Gastrocnemius medialis (tissue), 4 donors: Measurements from ENCODE around the gene ADAP1. TPM values are rescaled to one million over a fixed set of nuclear protein-coding genes. Genes with fewer than 3 reads are reported as not detected.

Experiments
- ATAC-seq, 2 donors: fragments of 150-250 bp; one replicate each; pipeline ENCODE4 v1.9.1; 2016
- DNase-seq, 2 donors: peaks; one replicate each; pipeline ENCODE4 v3.0.0-alpha.2; 2019
- H3K27ac ChIP-seq, 4 donors: fragments of 200-600 bp; sonication (generic); 1 replicate in 1 of 4; 2 replicates in 3 of 4; pipeline ENCODE4 v1.5.1; 2016 to 2018; ENCODE audit warnings: mild to moderate bottlenecking in 2 of 4, moderate library complexity in 1 of 4
- H3K27me3 ChIP-seq, 3 donors: fragments of 200-600 bp; sonication (generic) in 2 of 3; 1 replicate in 1 of 3; 2 replicates in 2 of 3; pipeline versions ENCODE4 v1.5.1 to v1.6.0; 2016 to 2019; ENCODE audit warnings: mild to moderate bottlenecking in 1 of 3, moderate library complexity in 1 of 3
- H3K36me3 ChIP-seq, 2 donors: fragments of 200-600 bp; sonication (generic) in 1 of 2; one replicate each; pipeline ENCODE4 v1.5.1; 2017 to 2018
- H3K4me1 ChIP-seq, 2 donors: fragments of 200-600 bp; sonication (generic) in 1 of 2; one replicate each; pipeline ENCODE4 v1.5.1; 2016 to 2017; ENCODE audit warnings: mild to moderate bottlenecking in 2 of 2
- H3K4me3 ChIP-seq, 4 donors: fragments of 200-600 bp; sonication (generic) in 3 of 4; 1 replicate in 1 of 4; 2 replicates in 3 of 4; pipeline ENCODE4 v1.5.1; 2016 to 2019; ENCODE audit warnings: mild to moderate bottlenecking in 2 of 4
- H3K9me3 ChIP-seq, 3 donors: fragments of 200-600 bp; sonication (generic) in 2 of 3; 1 replicate in 1 of 3; 2 replicates in 2 of 3; pipeline ENCODE4 v1.5.1; 2016 to 2019
- CTCF ChIP-seq, 5 experiments: fragments of 450-650 bp in 3 of 5; fragments of 200-600 bp in 2 of 5; sonication (generic) in 2 of 5; IDR thresholded peaks in 4 of 5; conservative IDR thresholded peaks in 1 of 5; 1 replicate in 4 of 5; 2 replicates in 1 of 5; pipeline ENCODE4 v1.5.1; 2016 to 2019; ENCODE audit warnings: antibody characterized with exemption in 5 of 5, mild to moderate bottlenecking in 3 of 5, moderate library complexity in 3 of 5
- POLR2A ChIP-seq, 2 donors: fragments of 450-650 bp; IDR thresholded peaks; one replicate each; pipeline ENCODE4 v1.6.1; 2017; ENCODE audit warnings: antibody characterized with exemption in 2 of 2, mild to moderate bottlenecking in 2 of 2, moderate library complexity in 2 of 2
- in situ Hi-C, 4 donors: fragments of 200-750 bp; cut with MboI; loops; one replicate each; pipeline versions ENCODE4 v1.15.0 to v1.8.0; 2017; ENCODE audit warnings: low sequenced_read_pairs in 4 of 4
- intact Hi-C: fragments of 100-400 bp; cut with DNase I; formaldehyde crosslinking; loops from one replicate; pipeline ENCODE4 v1.15.1; 2023; ENCODE audit warnings: low total_unique reads
- total RNA-seq, 4 donors: library from RNA; depleted of rRNA; stranded (reverse); fragments of >200 nt; gene quantifications; one replicate each; pipeline versions ENCODE4 v1.1.0 to v1.2.3, GENCODE V29; 2016

The ADAP1 gene
- total RNA-seq, 4 donors from 2014 or later: 0.71 to 5.0 (median 1.1) TPM

DNA sequence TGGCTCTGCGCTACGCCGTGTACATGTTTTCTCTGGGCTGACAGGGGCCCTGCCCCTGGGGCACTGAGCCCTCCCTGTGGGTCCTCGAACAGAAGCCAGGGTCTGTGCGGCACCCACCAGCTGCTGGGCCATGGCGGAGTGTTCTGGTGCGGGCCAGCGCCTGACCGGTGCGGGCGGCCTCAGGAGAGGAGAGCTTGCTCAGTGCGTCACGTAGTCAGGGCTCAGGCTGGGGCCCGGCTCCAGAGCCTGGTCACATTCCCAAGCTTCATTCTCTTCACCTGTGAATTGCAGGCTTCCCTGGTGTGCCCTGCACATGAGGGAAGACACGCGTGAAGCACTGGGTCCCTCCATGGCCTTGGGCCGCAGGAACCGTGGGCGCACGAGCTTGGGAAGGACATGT lies 62.7 kb downstream of the ADAP1 start:
- no peaks in the 10 kb centered on the region for H3K27me3 ChIP-seq
- intact Hi-C loops: no loop called here
- no peak overlapping the region for H3K4me3 ChIP-seq
- ATAC-seq (no peak), DNase-seq (no peak)
- no peaks in the 10 kb centered on the region for H3K9me3 ChIP-seq
- in situ Hi-C loops: no loop called here
- peaks cover 4 to 6% of the 10 kb centered on the region in 2 donors for H3K4me1 ChIP-seq
- peaks cover 0 to 83% of the 10 kb centered on the region in 2 donors for H3K36me3 ChIP-seq
- TF ChIP-seq CTCF (IDR thresholded peaks at IDR 0.05 in 4 of 5, conservative IDR thresholded peaks at IDR 0.05 in 1 of 5): no peak
- H3K27ac ChIP-seq: no peak overlapping the region

GRCh38 chr7:891291-891690 lies 63.2 kb downstream of the ADAP1 start:
- in situ Hi-C loops: no loop called here
- ATAC-seq (no peak), DNase-seq (no peak)
- Histone ChIP-seq H3K4me3 (no peak overlapping the region), H3K27ac (no peak overlapping the region), H3K27me3 (no peaks in the 10 kb centered on the region), H3K36me3 (peaks cover 0 to 78% of the 10 kb centered on the region in 2 donors), H3K9me3 (no peaks in the 10 kb centered on the region), H3K4me1 (peaks cover 8 to 11% of the 10 kb centered on the region in 2 donors)
- no peak for TF ChIP-seq CTCF (IDR thresholded peaks at IDR 0.05 in 4 of 5, conservative IDR thresholded peaks at IDR 0.05 in 1 of 5)
- no peak for TF ChIP-seq POLR2A (IDR thresholded peaks at IDR 0.05)
- intact Hi-C loops: no loop called here

- Histone ChIP-seq H3K27ac (no peak overlapping the region), H3K27me3 (no peaks in the 10 kb centered on the region), H3K4me3 (no peak overlapping the region), H3K36me3 (peaks cover 0 to 73% of the 10 kb centered on the region in 2 donors), H3K9me3 (no peaks in the 10 kb centered on the region), H3K4me1 (peaks cover 12 to 15% of the 10 kb centered on the region in 2 donors)
- no peak for ATAC-seq
- no peak for TF ChIP-seq CTCF (IDR thresholded peaks at IDR 0.05 in 4 of 5, conservative IDR thresholded peaks at IDR 0.05 in 1 of 5)
- TF ChIP-seq POLR2A (IDR thresholded peaks at IDR 0.05): no peak
- DNase-seq: no peak
- in situ Hi-C loops (no loop called here), intact Hi-C loops (no loop called here)
Measured at GRCh38 chr7:890868-891267, 63.6 kb downstream of the ADAP1 start.

DNA sequence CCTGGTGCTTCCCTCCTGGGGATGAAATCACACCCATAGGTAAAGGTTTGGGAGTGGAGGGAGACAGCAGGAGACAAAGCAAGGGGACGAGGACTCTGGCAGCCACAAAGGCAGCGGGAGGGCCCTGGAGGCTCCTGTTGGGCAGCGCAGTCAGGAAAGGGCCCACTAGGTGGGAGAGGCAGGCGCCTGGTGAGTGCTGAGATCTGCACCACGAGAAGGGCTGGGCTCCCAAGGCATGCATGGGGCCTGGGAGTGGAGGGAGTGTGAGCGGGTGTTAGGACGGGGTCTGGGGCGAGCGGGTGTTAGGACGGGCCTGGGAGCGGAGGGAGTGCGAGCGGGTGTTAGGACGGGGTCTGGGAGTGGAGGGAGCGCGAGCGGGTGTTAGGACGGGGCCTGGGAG lies 65.1 kb downstream of the ADAP1 start:
- intact Hi-C loops (no loop called here), in situ Hi-C loops (no loop called here)
- no peak overlapping the region for H3K27ac ChIP-seq
- no peaks in the 10 kb centered on the region for H3K9me3 ChIP-seq
- no peak overlapping the region for H3K4me3 ChIP-seq
- H3K27me3 ChIP-seq: no peaks in the 10 kb centered on the region
- DNase-seq (no peak), ATAC-seq (no peak)
- peaks cover 0 to 59% of the 10 kb centered on the region in 2 donors for H3K36me3 ChIP-seq
- peaks cover 23 to 27% of the 10 kb centered on the region in 2 donors for H3K4me1 ChIP-seq
- TF ChIP-seq POLR2A (IDR thresholded peaks at IDR 0.05) (no peak), CTCF (IDR thresholded peaks at IDR 0.05 in 4 of 5, conservative IDR thresholded peaks at IDR 0.05 in 1 of 5) (no peak)

DNA sequence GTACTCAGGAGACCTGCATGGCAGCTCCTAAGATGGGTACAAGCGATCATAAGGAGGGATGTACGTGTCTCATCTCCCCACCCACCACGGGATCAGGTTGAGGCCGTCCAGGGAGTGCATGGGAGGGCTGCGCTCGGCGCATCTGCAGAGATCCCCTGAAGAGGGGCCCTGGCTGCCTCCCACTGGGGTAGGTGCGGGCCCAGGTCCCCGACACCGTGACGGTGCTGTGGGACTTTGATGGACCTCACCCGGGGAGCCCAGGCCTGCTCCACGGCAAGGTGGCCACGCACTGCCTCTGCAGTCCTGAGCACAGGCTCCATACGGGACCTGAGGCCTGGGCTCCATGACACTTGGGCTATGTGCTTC lies 65.5 kb downstream of the ADAP1 start:
- ATAC-seq (no peak), DNase-seq (no peak)
- intact Hi-C loops (no loop called here), in situ Hi-C loops (no loop called here)
- H3K27me3 ChIP-seq: no peaks in the 10 kb centered on the region
- peaks cover 27 to 31% of the 10 kb centered on the region in 2 donors for H3K4me1 ChIP-seq
- no peak overlapping the region for H3K4me3 ChIP-seq
- peaks cover 0 to 55% of the 10 kb centered on the region in 2 donors for H3K36me3 ChIP-seq
- H3K27ac ChIP-seq: no peak overlapping the region
- no peaks in the 10 kb centered on the region for H3K9me3 ChIP-seq
- TF ChIP-seq CTCF (IDR thresholded peaks at IDR 0.05 in 4 of 5, conservative IDR thresholded peaks at IDR 0.05 in 1 of 5) (no peak), POLR2A (IDR thresholded peaks at IDR 0.05) (no peak)
